ENCODE results near the gene SMIM22.

- TF ChIP-seq EZH2phosphoT487 (conservative IDR thresholded peaks at IDR 0.05; ENCODE audit: low read length): no peak
- TF ChIP-seq CTCF (IDR thresholded peaks at IDR 0.05; ENCODE audit: insufficient read depth, low read length, poor library complexity, severe bottlenecking): no peak
Observed at GRCh38 chr16:4746215-4746614, 49.0 kb upstream of the SMIM22 start.

Measured in SU-DHL-6 (cell line).